GM18520 (cell line): ENCODE data around the gene LRRC55.

Source experiments
- ATAC-seq: cut with Tn5 transposase; IDR thresholded peaks from one replicate; pipeline ENCODE4 v1.9.1; 2021; ENCODE audit not compliant: unreplicated experiment

LRRC55 gene

DNA sequence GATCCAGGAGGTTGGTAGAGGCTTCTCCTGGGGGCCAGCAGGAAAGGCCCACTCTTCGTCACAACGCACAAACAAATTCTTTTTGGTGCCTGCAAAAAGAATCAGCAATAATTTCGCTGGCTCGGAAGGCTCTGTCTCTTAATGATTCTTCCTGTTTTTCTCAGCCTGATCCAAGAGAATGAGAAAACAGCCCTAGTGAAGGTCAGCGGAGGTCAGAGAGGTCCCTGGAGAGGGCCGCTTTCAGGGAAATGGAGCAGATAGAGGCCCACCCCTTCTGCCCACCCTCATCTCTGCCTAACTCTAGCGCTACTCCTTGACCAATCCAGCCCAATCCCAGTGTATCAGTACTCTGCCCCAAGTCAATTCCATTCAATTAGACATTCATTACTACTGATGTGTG lies 19.2 kb downstream of the LRRC55 start:
- ATAC-seq = no peak

DNA sequence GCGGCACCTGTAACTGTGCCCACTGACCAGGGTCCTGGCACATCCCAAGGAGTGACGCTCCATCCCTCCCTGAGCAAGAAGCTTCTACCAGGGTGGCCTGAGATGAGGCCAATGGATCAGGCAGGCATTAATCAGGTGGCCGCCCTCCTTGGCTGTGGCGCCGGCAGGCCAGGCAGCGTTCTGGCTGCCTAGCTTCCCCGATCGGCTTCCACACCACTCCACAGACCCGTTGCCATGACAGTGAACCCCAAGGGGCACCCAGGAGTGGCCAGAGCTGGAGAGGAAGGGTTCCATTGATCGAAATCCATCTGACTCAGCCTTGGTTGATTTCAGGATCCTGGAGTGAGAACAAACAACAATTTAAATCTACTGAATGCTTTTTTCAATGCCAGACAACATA lies 20.5 kb downstream of the LRRC55 start:
- ATAC-seq = no peak

- no peak for ATAC-seq
These were observed 21.6 kb downstream of the LRRC55 start for GRCh38 chr11:57203359-57203758.

GRCh38 chr11:57203882-57204480 lies 22.2 kb downstream of the LRRC55 start:
- ATAC-seq = no peak

GRCh38 chr11:57205041-57205641 lies 23.4 kb downstream of the LRRC55 start:
- no peak for ATAC-seq

GRCh38 chr11:57207168-57207567 lies 25.4 kb downstream of the LRRC55 start:
- no peak for ATAC-seq

GRCh38 chr11:57210781-57211180 lies 29.0 kb downstream of the LRRC55 start:
- no peak for ATAC-seq

DNA sequence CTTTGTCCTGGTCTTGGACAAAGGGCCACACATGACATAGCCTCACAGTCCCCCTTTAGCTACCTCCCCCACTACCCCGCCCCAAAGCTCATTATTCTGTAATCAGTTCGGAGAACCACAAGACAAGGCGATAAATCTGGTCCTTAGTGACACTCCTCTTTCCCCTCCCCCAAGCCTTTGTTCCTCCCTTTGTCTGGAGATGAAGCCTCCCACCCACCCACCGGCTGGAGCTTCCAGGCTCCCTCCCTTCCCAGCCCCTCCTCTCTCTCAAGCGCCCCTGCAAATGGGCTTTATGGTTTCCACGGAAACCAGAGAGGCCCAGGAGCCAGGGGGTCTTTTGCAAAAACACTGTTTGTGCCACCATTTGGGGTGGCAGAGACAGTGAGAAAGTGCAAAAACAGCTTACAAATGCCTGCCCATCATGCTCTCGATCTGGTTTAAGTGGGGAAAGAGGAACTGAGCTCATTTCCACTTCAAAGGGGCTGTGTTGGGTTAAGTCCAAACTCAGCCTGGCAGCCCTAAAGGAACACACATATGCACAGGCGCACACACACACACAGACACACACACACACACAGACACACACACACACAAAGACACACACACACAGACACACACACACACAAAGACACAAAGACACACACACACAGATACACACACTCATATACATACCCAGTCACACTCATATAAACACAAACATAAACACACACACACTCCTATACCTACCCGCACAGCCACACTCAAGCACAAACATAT lies 31.8 kb downstream of the LRRC55 start:
- no peak for ATAC-seq

DNA sequence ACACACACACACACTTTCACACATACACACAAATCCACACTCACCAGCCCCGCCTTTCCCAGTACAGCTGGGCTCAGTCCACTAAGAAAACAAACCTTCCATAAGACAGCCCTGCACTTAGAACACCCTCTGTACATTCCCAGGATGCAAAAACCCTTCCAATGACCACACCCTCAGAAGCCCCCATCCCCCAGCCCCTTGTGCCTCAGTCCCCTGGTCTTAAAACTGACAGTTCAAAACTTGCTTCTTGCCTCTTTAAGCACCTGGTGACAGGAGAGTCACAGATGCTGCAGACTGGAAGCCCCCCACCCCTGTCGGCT lies 32.3 kb downstream of the LRRC55 start:
- no peak for ATAC-seq

GRCh38 chr11:57214494-57214893 lies 32.7 kb downstream of the LRRC55 start:
- no peak for ATAC-seq

DNA sequence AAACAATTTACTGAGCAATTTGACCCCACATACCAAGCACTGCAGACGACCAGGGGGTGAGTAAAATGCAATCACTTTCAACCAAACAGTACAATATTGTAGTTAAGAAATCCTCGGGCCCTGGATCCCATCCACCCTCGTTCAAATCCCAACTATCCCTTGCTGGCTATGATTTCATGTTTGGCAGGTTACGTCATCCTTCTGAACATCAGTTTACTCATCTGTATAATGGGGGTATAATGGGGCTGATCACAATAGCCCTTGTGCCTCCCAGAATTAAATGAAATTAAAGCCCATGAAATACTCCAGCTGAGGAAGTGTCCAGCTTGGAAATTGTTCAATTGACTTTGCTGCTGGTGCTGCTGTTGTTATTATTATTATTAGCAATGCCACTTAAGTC lies 34.7 kb downstream of the LRRC55 start:
- ATAC-seq = no peak

DNA sequence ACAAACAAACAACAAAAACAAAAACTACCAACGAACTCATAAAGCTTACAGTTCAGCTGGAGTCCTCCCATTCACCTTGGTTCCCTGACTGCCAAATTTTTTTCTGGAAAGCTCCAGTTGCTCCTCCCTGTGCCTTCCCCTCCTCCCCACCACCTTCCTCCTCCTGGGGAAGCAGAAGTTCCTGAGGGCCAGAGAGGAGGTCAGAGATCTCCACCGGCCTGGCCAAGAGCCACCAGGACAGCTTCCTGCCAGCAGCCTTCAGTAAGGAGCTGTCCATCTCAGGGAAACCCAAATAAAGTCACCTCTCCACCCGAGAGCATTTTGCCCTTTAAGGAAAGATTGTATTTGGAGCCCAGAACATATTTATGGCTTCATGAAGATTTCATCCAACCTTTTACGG lies 35.3 kb downstream of the LRRC55 start:
- ATAC-seq = no peak

GRCh38 chr11:57219021-57219627 lies 37.4 kb downstream of the LRRC55 start:
- ATAC-seq = no peak

- no peak for ATAC-seq
These were observed 40.5 kb downstream of the LRRC55 start for GRCh38 chr11:57222239-57222638.

DNA sequence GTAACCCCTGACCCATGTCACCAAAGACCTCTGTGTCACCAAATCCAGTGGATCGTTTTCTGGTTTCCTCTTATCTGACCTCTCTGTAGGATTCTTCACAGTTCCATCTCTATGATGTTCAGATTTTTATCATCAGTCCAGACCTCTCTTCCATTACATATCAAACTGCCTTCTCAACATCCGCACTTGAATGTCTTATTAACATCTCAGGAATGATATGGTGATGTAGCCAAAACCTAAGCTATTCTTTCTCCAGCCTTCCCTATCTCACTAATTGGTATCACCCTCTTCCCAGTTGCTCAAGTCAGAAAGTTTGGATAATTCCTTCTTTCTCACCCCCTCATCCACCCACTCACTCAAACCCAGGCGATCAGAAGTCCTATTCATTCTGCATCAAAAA lies 41.8 kb downstream of the LRRC55 start:
- ATAC-seq = no peak

- no peak for ATAC-seq
These were observed 42.4 kb downstream of the LRRC55 start for GRCh38 chr11:57224128-57224527.

GRCh38 chr11:57224537-57224936 lies 42.8 kb downstream of the LRRC55 start:
- ATAC-seq = no peak

DNA sequence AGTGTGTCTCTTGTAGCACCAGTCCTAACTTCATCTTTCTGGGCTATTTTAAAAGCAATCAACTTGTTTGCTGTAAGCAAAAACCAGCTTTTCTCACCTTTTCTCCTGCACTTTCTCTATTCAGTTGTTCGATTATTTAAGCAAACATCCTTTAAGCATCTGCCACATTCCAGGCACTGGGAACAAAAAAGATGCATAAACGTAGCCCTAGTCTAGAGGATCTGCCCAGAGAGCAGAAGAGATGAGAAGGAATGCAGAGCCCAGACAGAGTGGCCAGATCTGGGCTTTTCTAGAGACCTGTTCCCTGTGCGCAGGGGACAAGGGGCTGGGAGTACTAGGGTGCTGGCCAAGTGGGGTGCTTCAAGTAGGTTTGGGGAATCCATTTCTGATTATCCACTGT lies 46.8 kb downstream of the LRRC55 start:
- ATAC-seq = no peak

GRCh38 chr11:57230316-57230715 lies 48.6 kb downstream of the LRRC55 start:
- no peak for ATAC-seq

- ATAC-seq = no peak
These were observed 49.2 kb downstream of the LRRC55 start for GRCh38 chr11:57230791-57231538.

GRCh38 chr11:57231539-57232253 lies 49.9 kb downstream of the LRRC55 start:
- ATAC-seq = no peak
